Measurements from ENCODE around the gene AGPS. TPM values are rescaled to one million over a fixed set of nuclear protein-coding genes. Genes with fewer than 3 reads are reported as not detected.

The AGPS gene
- polyA plus RNA-seq, 1 experiment = 22.6 TPM

- TF ChIP-seq, protein P1, sequence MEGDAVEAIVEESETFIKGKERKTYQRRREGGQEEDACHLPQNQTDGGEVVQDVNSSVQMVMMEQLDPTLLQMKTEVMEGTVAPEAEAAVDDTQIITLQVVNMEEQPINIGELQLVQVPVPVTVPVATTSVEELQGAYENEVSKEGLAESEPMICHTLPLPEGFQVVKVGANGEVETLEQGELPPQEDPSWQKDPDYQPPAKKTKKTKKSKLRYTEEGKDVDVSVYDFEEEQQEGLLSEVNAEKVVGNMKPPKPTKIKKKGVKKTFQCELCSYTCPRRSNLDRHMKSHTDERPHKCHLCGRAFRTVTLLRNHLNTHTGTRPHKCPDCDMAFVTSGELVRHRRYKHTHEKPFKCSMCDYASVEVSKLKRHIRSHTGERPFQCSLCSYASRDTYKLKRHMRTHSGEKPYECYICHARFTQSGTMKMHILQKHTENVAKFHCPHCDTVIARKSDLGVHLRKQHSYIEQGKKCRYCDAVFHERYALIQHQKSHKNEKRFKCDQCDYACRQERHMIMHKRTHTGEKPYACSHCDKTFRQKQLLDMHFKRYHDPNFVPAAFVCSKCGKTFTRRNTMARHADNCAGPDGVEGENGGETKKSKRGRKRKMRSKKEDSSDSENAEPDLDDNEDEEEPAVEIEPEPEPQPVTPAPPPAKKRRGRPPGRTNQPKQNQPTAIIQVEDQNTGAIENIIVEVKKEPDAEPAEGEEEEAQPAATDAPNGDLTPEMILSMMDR (IDR thresholded peaks at IDR 0.05; ENCODE audit: low read depth, low read length) = no peak
- no peak overlapping the region for H3K4me3 ChIP-seq (ENCODE audit: low read depth, low read length)
- H3K27ac ChIP-seq (ENCODE audit: low read depth, low read length) = no peak overlapping the region
- H3K27me3 ChIP-seq (ENCODE audit: control insufficient read depth, insufficient read depth, low read length) = no peaks in the 10 kb centered on the region
- H3K9me3 ChIP-seq (ENCODE audit: control insufficient read depth, insufficient read depth, low read length) = no peaks in the 10 kb centered on the region
- DNase-seq (ENCODE audit: low read depth, low spot score) = no peak
- ChIA-PET CTCF (no interaction called here), POLR2A (no interaction called here)
Measured at GRCh38 chr2:177557794-177558193, 165.2 kb downstream of the AGPS start.

- DNase-seq (ENCODE audit: low read depth, low spot score) = no peak
- Histone ChIP-seq H3K27ac (ENCODE audit: low read depth, low read length) (no peak overlapping the region), H3K4me3 (ENCODE audit: low read depth, low read length) (no peak overlapping the region), H3K27me3 (ENCODE audit: control insufficient read depth, insufficient read depth, low read length) (no peaks in the 10 kb centered on the region), H3K9me3 (ENCODE audit: control insufficient read depth, insufficient read depth, low read length) (no peaks in the 10 kb centered on the region)
- ChIA-PET CTCF (no interaction called here), POLR2A (no interaction called here)
- TF ChIP-seq, protein P1 (IDR thresholded peaks at IDR 0.05; ENCODE audit: low read depth, low read length) = no peak
Measured at GRCh38 chr2:177559638-177560037, 167.1 kb downstream of the AGPS start.

DNA sequence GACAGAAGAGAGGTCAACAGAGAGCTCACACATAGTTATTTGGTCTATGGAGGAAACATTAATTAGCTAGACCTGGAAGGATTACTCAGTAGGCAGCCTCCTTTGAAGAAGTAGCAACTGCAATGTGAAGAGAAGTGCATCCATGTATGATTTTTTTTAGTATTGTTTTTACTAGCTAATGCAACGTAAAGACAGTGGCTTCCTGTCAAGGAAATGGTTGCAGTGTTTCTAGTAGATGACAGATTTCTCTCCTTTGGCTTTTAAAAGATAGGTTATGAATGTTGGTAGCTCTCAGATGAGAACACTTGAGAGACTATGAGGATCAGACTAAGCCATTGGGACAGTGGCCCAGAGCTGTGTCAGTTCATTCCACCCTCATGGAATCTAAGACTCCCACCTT, 175.8 kb downstream of the AGPS start:
- H3K27me3 ChIP-seq (ENCODE audit: control insufficient read depth, insufficient read depth, low read length) = no peaks in the 10 kb centered on the region
- H3K27ac ChIP-seq (ENCODE audit: low read depth, low read length) = no peak overlapping the region
- no peaks in the 10 kb centered on the region for H3K9me3 ChIP-seq (ENCODE audit: control insufficient read depth, insufficient read depth, low read length)
- ChIA-PET CTCF (interaction anchor here (0.6 to 1.2 kb wide), 3 partner anchors 13 to 78 kb away, joined by 3 read pairs; no protein-coding TSS in a partner anchor), POLR2A (no interaction called here)
- DNase-seq (ENCODE audit: low read depth, low spot score) = no peak
- TF ChIP-seq, protein P1 (IDR thresholded peaks at IDR 0.05; ENCODE audit: low read depth, low read length) = no peak
- no peak overlapping the region for H3K4me3 ChIP-seq (ENCODE audit: low read depth, low read length)

- DNase-seq (ENCODE audit: low read depth, low spot score) = no peak
- H3K27ac ChIP-seq (ENCODE audit: low read depth, low read length) = no peak overlapping the region
- H3K9me3 ChIP-seq (ENCODE audit: control insufficient read depth, insufficient read depth, low read length) = no peaks in the 10 kb centered on the region
- TF ChIP-seq, protein P1 (IDR thresholded peaks at IDR 0.05; ENCODE audit: low read depth, low read length) = no peak
- no peak overlapping the region for H3K4me3 ChIP-seq (ENCODE audit: low read depth, low read length)
- CTCF ChIA-PET = interaction anchor here (0.6 to 1.2 kb wide), 3 partner anchors 12 to 79 kb away, joined by 3 read pairs; no protein-coding TSS in a partner anchor
- POLR2A ChIA-PET = no interaction called here
- no peaks in the 10 kb centered on the region for H3K27me3 ChIP-seq (ENCODE audit: control insufficient read depth, insufficient read depth, low read length)
Measured at GRCh38 chr2:177568893-177569292, 176.3 kb downstream of the AGPS start.

DNA sequence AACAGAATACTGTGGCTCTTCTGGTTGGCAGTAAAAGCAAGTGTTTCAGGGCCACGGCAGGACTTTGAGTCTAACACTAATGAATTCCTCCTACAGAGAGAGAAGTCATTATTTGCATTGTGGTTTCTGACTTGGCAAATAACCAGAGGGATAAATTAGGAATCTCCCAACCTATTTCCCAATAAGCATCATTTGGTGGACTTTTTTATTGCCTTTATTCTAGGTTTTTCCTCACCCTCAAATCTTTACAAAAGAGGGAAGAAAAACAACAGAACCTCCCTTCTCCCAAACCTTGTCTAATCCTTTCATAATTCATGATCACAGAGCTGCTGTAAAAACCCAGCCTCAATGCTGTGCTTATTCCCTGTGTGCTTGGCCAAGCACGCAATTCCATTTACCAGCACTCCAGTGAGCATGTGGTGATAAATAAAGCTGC, 179.7 kb downstream of the AGPS start:
- Histone ChIP-seq H3K4me3 (ENCODE audit: low read depth, low read length) (no peak overlapping the region), H3K27ac (ENCODE audit: low read depth, low read length) (no peak overlapping the region), H3K27me3 (ENCODE audit: control insufficient read depth, insufficient read depth, low read length) (no peaks in the 10 kb centered on the region), H3K9me3 (ENCODE audit: control insufficient read depth, insufficient read depth, low read length) (no peaks in the 10 kb centered on the region)
- CTCF ChIA-PET = no interaction called here
- TF ChIP-seq, protein P1 (IDR thresholded peaks at IDR 0.05; ENCODE audit: low read depth, low read length) = no peak
- POLR2A ChIA-PET = no interaction called here
- no peak for DNase-seq (ENCODE audit: low read depth, low spot score)

All from AG04450 (cell line).